Subcutaneous abdominal adipose tissue (tissue), 5 donors: Measurements from ENCODE around the gene ZNF839.

ENCODE experiments used
- H3K27ac ChIP-seq: one replicate; pipeline ENCODE4 v1.7.0; 2013; ENCODE audit warnings: low read depth, mild to moderate bottlenecking, inconsistent platforms, low read length, moderate library complexity
- H3K27me3 ChIP-seq, 5 donors: one replicate each; pipeline ENCODE4 v1.7.0; 2013; ENCODE audit warnings: low read length in 5 of 5, inconsistent platforms in 1 of 5; ENCODE audit not compliant: control insufficient read depth in 5 of 5, insufficient read depth in 4 of 5
- H3K36me3 ChIP-seq, 5 donors: one replicate each; pipeline ENCODE4 v1.7.0; 2013; ENCODE audit warnings: low read length in 5 of 5; ENCODE audit not compliant: control insufficient read depth in 5 of 5, insufficient read depth in 5 of 5
- H3K4me1 ChIP-seq, 5 donors: one replicate each; pipeline ENCODE4 v1.7.0; 2013; ENCODE audit warnings: low read length in 5 of 5, mild to moderate bottlenecking in 3 of 5, moderate library complexity in 1 of 5; ENCODE audit not compliant: control insufficient read depth in 5 of 5, insufficient read depth in 5 of 5
- H3K4me3 ChIP-seq, 5 donors: one replicate each; pipeline ENCODE4 v1.7.0; 2013; ENCODE audit warnings: low read length in 5 of 5, low read depth in 1 of 5
- H3K9ac ChIP-seq, 5 donors: one replicate each; pipeline ENCODE4 v1.7.0; 2013; ENCODE audit warnings: low read length in 5 of 5, mild to moderate bottlenecking in 4 of 5, moderate library complexity in 3 of 5
- H3K9me3 ChIP-seq, 5 donors: one replicate each; pipeline ENCODE4 v1.7.0; 2013; ENCODE audit warnings: low read length in 5 of 5; ENCODE audit not compliant: control insufficient read depth in 5 of 5
- donor health status: healthy.
- donor health status: healthy.
- donor health status: healthy.
- donor health status: healthy.
- donor health status: healthy.

ZNF839 gene

DNA sequence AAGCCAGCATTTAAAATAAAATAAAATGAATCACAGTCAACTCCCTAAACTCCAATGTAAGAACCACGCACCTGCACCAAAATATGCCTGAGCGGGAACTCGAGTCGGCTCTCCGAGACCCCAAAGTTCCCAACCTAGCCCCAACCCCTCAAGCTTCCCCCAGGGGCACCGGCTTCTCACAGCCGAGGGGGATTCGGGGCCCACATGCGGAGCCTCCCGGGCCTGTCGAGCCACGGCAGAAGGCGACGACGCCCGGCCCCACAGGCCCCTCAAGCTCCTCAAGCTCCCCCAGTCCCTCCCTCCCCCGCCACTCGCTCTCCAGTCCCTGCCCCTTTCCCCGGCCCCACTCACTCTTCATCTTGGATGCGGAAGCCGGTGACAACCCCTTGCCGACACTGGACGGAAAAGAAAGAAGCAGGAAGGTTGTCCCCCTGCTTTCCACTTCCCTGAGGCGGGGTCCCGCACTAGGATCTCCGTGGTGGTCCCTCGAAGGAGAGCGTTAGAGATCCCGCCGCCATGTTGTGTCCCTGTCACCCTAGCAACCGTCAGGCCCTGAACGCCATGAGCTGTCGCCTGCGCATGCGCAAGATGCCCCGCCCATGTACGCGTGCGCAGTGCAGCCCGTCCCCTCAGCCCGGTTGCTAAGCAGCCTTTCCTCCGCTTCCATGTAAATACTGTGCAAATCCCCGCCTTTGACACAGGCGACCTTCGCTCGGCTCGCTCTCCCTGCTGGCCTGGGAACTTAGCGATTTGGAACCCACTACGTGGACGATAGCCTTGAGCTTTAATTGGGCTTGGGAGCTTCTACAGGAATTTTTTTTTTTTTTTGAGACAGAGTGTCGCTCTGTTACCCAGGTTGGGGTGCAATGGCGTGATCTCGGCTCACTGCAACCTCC is 14.7 kb upstream of the ZNF839 start, which contains the start of gene MOK:
TSS of gene MOK (minus strand) at position 554 of the 896 bp plus-strand sequence. CDS start at position 358, 196 bp downstream.
- Histone ChIP-seq H3K36me3 (no peaks in the 10 kb centered on the region), H3K27me3 (no peaks in the 10 kb centered on the region), H3K9me3 (no peaks in the 10 kb centered on the region), H3K9ac (peak within 1 kb of the TSS; percentile 35 to 84 (median 76)), H3K4me1 (peaks cover 0 to 7% (median 5%) of the 10 kb centered on the region in 5 donors), H3K27ac (peak within 1 kb of the TSS; percentile 54), H3K4me3 (peak within 1 kb of the TSS; percentile 77 to 99 (median 94))

DNA sequence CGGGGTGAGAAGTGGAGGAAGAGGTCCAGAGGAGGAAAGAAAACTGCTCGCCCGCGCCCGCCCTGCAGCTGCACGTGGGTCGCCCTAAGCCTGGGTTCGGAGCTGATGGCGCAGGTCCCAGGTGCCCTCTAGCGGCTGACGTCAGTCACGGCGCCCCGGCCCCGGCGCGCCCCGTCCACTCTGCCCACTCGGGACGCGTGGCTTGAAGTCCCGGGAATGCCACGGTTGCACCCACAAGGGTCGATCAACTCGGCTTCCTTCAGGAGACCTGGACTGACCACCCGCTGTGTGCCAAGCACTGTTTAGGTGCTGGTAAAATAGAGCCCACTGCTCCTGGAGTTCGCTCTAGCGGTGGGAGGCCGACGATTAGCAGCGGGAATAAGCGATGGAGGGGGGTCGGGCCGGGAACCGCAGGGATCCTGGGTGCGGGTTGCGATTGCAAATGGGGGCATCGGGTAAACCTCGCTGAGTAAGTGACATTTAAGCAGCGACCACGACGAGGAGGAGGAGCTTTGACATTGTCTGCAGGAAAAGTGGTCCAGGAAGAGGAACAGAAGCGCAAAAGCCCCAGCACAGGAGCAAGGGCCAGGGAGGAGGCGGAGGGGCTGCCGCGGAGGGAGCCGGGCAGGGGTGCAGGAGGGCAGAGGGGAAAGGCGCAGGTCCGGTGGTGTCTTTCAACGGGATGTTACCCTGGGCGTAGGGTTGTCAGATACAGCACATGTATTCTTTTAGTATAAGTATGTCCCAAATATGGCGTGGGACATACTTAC is 5.1 kb upstream of the ZNF839 start:
- no peaks in the 10 kb centered on the region for H3K9me3 ChIP-seq
- H3K4me3 ChIP-seq: peak overlapping the region; percentile 50 to 84 (median 74)
- H3K27me3 ChIP-seq: no peaks in the 10 kb centered on the region
- H3K4me1 ChIP-seq: peaks cover 3 to 45% (median 39%) of the 10 kb centered on the region in 5 donors
- H3K27ac ChIP-seq: peak overlapping the region; percentile 50
- H3K9ac ChIP-seq: peak overlapping the region; percentile 10 to 66 (median 54)
- H3K36me3 ChIP-seq: no peaks in the 10 kb centered on the region

DNA sequence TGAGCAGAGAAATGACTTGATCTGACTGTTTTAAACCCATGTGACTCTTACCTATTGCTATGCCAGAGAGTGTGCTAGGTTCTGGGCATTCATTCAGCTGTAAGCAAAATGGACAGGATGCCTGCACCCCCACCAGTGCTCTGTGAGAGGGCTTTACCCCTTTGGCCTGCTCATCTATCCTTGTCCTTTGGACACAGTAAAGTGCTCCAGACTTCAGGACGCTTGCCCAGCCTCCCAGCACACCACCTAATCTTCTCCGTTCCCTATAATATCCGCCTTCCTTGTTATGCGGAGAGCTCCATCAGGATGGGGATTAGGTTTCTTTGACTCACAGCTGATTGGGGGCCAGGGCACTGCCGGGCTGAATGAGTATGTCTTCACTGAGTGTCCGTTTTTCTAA is 4.4 kb upstream of the ZNF839 start:
- no peaks in the 10 kb centered on the region for H3K27me3 ChIP-seq
- no peak overlapping the region for H3K27ac ChIP-seq
- H3K9me3 ChIP-seq: no peaks in the 10 kb centered on the region
- no peaks in the 10 kb centered on the region for H3K36me3 ChIP-seq
- H3K4me3 ChIP-seq: no peak overlapping the region
- peaks cover 3 to 48% (median 41%) of the 10 kb centered on the region in 5 donors for H3K4me1 ChIP-seq
- no peak overlapping the region for H3K9ac ChIP-seq

DNA sequence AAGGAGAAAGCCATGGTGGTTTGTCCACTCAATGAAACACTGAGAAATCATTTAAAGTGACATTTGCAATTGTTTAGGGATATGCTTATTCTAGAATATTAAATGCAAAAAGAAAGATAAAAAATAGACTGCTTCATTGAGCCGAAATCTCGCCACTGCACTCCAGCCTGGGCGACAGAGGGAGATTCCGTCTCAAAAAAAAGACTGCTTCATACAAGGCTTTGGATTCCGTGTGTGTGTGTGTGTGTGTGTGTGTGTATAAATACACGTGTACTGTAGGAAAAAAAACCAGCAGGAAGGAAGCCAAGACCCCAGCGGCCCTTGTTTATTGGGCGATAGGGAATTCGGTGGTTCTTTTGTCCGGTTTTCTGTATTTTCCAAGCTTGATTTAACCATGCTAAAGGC is 3.2 kb upstream of the ZNF839 start:
- Histone ChIP-seq H3K4me1 (peaks cover 3 to 59% (median 50%) of the 10 kb centered on the region in 5 donors), H3K4me3 (peak overlapping the region; percentile 71 to 85 (median 77)), H3K9ac (peak overlapping the region in 4 of 5 donors; percentile 59 to 77 (median 68)), H3K9me3 (no peaks in the 10 kb centered on the region), H3K36me3 (no peaks in the 10 kb centered on the region), H3K27me3 (no peaks in the 10 kb centered on the region), H3K27ac (peak overlapping the region; percentile 85)

DNA sequence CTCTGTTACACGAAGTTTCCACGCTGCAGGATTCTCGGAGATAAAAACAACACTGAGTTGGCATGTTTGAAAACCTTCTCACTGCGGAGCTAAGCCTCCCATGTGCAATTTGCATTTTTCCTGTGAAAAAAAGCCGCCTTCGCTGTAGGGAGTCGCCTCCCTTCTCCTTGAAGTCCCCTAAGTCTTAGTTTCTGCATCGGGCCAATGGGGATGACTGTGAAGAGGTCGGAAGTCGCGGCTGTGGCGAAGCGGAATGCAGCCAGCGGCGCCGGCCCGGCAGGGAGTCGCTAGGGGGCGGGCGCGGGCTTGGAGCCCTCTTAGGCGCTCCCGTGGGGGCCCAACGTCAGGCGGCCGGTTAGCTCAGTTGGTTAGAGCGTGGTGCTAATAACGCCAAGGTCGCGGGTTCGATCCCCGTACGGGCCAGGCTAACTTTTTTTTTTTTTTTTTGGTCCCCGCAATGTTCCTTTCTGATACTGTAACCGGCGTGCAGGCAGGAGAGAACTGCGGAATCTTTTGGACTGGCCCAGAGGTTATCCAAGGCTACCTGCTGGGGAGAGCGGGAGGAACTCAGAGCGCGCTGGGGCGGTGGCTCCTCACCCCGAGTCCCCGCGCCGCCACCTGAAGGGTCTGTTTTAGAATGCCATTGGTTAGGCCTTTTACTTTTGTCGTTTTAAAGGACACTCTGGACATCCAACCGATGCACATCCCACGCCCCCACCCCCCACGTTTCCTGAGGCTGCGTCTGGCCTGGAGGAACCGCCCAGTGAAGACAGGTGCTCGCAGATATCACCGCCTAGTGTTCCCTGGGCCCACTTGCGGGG is 2.6 kb upstream of the ZNF839 start:
- Histone ChIP-seq H3K36me3 (no peaks in the 10 kb centered on the region), H3K27me3 (no peaks in the 10 kb centered on the region), H3K27ac (peak overlapping the region; percentile 85), H3K9ac (peak overlapping the region; percentile 52 to 83 (median 69)), H3K4me1 (peaks cover 3 to 59% (median 50%) of the 10 kb centered on the region in 5 donors), H3K9me3 (no peaks in the 10 kb centered on the region), H3K4me3 (peak overlapping the region; percentile 73 to 85 (median 77))

DNA sequence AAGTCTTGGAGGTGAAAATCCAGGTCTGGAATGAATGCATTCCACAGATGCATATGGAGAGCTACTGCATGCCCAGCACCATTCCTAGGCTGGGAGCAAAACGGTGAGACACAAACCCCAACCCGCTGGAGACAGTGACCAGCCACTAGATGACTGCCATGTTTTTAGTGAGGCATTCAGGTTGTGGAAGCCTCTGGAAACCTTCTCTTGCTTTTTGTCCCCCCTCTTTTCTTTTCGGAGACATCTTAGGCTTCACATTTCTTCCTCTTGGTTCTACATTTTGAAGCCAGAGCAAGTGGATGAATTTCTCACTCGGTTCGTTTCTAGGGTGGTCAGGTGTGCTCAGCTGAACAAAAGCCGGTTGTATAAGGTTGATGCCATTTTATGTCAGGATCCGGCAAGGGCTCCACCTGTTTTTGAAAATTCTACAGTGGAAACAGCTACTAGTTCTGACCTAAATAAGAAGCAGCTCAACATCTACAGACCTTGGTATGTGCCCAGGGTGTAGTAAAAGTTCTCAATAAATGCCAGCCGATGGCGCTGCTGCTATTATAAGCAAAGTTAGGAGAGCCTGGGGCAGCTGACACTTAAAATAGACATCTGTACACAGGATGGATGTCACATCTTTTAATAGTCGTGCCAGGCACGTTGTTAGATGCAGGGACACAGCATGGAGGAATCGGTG is 1.8 kb upstream of the ZNF839 start:
- no peaks in the 10 kb centered on the region for H3K9me3 ChIP-seq
- peak overlapping the region; percentile 65 for H3K27ac ChIP-seq
- peaks cover 3 to 60% (median 50%) of the 10 kb centered on the region in 5 donors for H3K4me1 ChIP-seq
- no peaks in the 10 kb centered on the region for H3K27me3 ChIP-seq
- H3K36me3 ChIP-seq: peaks cover 0 to 2% (median 0%) of the 10 kb centered on the region in 5 donors
- peak overlapping the region; percentile 73 to 79 (median 75) for H3K4me3 ChIP-seq
- peak overlapping the region in 4 of 5 donors; percentile 52 to 83 (median 65) for H3K9ac ChIP-seq

DNA sequence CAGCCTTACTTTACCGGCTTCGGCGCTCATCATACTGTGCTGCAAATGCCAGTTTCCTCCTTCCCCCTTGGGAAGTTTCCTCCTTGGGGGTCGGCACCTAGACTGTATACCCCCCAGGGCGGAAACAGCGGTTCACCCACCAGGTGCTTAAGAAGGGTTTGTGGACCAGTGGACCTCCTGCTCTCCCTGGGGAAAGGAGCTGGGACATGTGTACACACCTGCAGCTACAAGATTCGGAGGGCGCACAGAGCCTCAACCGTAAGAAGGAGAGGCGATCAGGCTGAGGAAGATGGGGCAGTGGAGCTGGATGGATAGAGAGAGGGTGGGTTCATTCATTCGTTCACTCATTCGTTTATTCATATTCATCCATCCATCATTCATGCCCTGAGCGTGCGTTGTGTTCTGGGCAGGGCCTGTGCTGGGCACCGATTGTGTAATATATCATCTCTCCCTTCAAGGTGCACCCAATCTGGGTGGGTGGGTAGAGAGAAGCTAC is 717 bp upstream of the ZNF839 start:
- Histone ChIP-seq H3K4me3 (peak overlapping the region; percentile 83 to 91 (median 88)), H3K27me3 (no peaks in the 10 kb centered on the region), H3K36me3 (peaks cover 0 to 2% (median 0%) of the 10 kb centered on the region in 5 donors), H3K9me3 (no peaks in the 10 kb centered on the region), H3K27ac (peak overlapping the region; percentile 89), H3K9ac (peak overlapping the region; percentile 81 to 96 (median 89)), H3K4me1 (peaks cover 3 to 64% (median 50%) of the 10 kb centered on the region in 5 donors)

DNA sequence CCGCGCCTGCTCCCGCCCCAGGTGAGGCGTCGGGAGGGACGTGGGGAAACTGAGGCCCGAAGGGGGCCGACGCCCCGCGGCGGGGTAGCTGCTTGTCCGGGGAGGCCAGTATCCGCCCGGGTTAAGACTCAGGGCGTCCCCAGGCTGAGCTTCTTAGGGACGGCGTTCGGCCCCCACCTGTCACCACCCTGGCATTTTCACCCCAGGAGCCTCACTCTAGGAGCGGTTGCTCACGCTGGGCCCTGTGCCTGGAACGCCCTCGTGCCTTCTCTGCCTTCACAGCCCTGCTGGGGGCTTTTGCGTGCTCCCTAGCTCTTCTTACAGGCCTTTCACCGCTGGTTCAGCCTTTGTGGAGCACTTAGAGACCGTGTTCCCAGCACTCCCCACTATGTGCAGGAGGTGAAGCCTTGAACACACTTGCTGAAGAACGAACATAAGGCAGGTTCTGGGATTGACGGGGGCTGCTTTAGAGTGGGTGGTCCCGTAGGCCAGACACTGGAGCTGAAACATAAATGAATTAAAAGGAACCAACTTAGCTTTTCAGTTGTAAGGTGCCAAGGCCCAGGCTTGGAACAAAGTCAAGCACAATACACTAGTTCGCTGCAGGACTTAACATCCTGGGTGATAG is 601 bp downstream of the ZNF839 start:
- Histone ChIP-seq H3K4me3 (peak overlapping the region; percentile 83 to 91 (median 88)), H3K9ac (peak overlapping the region; percentile 77 to 96 (median 93)), H3K36me3 (peaks cover 0 to 2% (median 0%) of the 10 kb centered on the region in 5 donors), H3K27me3 (no peaks in the 10 kb centered on the region), H3K27ac (peak overlapping the region; percentile 89), H3K4me1 (peaks cover 3 to 53% (median 40%) of the 10 kb centered on the region in 5 donors), H3K9me3 (no peaks in the 10 kb centered on the region)
